D721Med (cell line): ENCODE data around the gene NAPG.
"Not testable (repeated sequence)": the region's sequence is repeated elsewhere in the genome, so short reads cannot be mapped to it uniquely, and the experiment has no call there.

Experiments used
- DNase-seq: peaks from one replicate; pipeline ENCODE4 v3.0.0; 2011; ENCODE audit warnings: low spot score; ENCODE audit not compliant: insufficient read length
- FAIRE-seq: peaks from 2 replicates; lab custom pipeline; 2011; peaks lifted over from hg19 to GRCh38; lab: Jason Lieb, UNC
- CTCF ChIP-seq: IDR thresholded peaks from 2 replicates; pipeline ENCODE4 v1.5.1; 2012; ENCODE audit warnings: mild to moderate bottlenecking, control low read depth; ENCODE audit not compliant: insufficient read depth; ENCODE audit errors: missing control alignments

The NAPG gene

GRCh38 chr18:10588975-10589374 lies 63.1 kb downstream of the NAPG start:
- DNase-seq (no peak), FAIRE-seq (no peak)
- no peak for TF ChIP-seq CTCF

- TF ChIP-seq CTCF: no peak
- FAIRE-seq: no peak
- no peak for DNase-seq
These were observed 64.6 kb downstream of the NAPG start for GRCh38 chr18:10590412-10590811.

- DNase-seq (no peak), FAIRE-seq (no peak)
- no peak for TF ChIP-seq CTCF
These were observed 66.1 kb downstream of the NAPG start for GRCh38 chr18:10591896-10592295.

- DNase-seq, FAIRE-seq: not testable (repeated sequence)
These were observed 67.7 kb downstream of the NAPG start for GRCh38 chr18:10593366-10594022.

GRCh38 chr18:10595917-10596316 lies 70.1 kb downstream of the NAPG start:
- FAIRE-seq, DNase-seq: not testable (repeated sequence)

- not testable (repeated sequence) for FAIRE-seq, DNase-seq
These were observed 71.9 kb downstream of the NAPG start for GRCh38 chr18:10597695-10598094.

- not testable (repeated sequence) for FAIRE-seq, DNase-seq
These were observed 74.9 kb downstream of the NAPG start for GRCh38 chr18:10600701-10601100.
